ENCODE data around the gene MAGEF1.

Gene MAGEF1, protein sequence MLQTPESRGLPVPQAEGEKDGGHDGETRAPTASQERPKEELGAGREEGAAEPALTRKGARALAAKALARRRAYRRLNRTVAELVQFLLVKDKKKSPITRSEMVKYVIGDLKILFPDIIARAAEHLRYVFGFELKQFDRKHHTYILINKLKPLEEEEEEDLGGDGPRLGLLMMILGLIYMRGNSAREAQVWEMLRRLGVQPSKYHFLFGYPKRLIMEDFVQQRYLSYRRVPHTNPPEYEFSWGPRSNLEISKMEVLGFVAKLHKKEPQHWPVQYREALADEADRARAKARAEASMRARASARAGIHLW

DNA sequence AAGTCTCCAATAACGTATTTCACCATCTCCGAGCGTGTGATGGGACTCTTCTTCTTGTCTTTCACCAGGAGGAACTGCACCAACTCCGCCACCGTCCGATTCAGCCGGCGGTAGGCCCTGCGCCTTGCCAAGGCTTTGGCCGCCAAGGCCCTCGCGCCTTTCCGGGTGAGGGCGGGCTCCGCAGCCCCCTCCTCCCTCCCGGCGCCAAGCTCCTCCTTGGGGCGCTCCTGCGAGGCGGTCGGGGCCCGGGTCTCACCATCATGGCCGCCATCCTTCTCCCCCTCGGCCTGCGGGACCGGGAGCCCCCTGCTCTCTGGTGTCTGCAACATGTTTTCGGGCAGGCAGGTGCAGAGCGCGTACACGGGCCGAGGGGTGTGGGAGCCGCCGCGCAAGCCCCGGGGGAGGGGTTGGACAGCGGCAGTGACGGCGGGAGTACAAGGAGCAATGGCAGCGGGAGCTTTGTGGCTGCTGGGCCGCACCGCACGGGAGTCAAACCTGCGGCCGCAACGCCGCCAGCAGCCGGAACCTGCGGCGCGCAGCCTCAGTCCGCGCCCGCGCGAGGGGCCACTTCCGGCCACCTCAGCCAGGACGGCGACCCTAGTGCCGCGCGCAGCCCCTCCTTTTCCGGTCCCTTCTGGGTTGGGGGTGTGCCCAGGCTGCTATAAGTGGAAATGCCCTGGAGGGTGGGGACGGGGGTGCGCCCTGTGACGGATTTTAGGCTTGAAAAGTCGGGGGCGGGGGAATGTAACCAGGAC lies at the start of gene MAGEF1:
Gene MAGEF1 (minus strand): TSS at position 572 of the 755 bp plus-strand sequence. CDS start 243 bp downstream, at position 329.
- DNase-seq: peak; percentile 85

DNA sequence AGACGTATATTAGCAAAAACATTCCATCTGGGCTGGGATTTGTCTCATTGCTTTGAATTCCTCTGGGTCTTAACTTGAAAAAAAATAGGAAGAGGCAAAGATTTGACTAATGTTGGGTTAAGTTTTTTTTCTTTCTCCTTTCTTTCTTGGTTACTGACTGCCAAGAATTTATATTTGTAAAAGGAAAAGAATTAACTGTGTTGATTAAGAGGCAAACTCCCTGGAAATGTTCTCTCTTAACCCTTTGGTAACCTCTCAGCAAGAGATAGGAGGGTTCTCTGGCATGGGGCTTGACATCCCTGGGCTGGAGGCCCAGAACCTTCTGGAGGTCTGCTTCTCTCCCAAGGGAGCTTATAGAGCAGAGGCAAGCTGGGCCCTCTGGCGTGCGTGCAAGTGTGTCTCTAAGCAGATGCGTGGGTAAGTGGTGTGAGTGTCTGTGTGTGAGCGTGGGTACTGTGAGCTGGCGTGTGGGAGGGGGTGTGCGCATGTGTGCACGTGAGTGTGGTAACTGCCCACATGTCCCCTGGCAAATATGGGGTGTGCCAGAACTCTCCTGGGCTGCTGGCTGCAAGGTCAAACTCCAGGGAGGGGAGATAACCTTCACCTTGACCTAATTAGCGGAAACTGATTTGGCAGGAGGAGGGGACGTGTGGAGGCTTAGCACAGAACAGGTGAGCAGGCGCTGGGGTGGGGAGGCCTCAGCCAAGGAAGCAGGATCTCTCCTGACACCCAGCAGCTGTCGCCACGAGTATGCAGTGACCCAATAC lies 49.4 kb upstream of the MAGEF1 start:
- no peak for DNase-seq

DNA sequence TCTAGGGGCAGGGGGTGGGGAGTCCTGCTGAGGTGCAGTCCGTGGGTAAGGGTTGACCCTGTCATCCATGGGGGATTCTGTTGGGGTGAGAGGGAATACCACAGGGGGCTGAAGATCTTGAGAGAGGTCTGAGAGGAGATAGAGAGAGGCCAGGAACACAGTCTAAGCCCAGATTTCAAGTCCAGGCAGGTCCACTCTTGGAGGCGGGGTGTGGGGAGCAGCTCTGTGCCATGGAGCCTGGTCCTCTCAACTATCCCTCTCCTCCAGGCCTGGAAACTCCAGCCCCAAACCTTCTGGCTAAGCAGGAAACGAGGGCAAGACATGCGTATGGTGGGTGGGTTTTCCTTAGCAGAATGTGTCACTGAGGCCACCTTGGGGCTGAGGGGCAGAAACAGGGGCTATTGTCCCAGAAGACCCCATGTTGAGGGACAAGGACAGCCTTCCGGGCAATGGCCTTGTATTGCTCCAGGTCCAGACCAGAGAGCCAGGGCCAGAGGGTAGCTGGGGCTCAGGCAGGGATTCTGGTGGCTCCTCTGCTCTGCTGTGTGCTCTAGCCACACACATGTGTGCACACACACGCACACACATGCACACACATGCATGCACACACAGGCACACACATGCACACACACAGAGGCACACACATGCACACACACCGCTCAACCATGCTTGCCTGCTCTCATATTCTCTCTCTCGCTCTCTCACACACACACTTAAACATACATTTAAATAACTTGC lies 48.6 kb upstream of the MAGEF1 start:
- no peak for DNase-seq

DNA sequence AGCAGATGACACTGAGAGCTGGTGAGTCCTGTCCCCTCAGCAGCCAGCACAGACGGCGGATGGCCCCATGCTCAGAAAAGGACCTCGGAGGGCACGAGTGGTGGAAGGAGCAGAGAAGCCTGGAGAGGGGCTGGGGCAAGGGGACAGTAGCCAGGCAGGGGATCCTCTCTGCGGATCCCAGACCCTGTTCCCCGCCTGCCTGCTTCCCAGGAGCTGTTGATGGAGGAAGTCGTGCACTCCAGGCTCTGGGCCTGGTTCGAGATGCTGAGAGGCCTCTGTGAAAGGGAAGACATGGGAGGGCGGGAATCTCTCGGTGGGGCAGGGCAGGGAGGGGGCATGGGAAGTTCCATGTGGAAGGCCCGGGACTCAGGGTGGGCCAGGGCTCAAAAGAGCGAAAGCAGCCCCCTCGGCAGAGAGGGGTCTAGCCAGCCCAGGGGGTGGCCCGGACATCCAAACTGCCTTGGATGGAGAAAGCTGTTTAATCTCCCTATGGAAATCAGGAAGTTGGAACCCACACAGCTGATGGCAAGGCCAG lies 47.9 kb upstream of the MAGEF1 start:
- no peak for DNase-seq

DNA sequence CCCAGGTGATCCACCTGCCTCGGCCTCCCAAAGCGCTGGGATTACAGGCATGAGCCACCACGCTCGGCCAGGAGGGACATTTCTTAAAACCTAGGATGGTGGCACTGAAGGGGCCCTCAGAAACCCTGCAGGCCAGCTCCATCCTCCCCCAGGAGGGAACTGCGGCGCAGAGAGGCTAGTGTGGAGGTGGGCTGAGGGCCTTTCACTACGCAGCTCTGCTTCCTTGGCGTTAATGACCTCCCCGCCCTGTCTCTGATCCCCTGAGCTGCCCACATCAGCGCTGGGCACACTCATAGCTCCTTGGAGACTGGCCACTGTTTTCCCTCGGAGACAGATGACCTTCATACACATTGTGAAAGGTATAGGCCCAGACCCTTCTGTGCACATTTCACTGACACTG lies 46.2 kb upstream of the MAGEF1 start:
- DNase-seq: no peak

DNA sequence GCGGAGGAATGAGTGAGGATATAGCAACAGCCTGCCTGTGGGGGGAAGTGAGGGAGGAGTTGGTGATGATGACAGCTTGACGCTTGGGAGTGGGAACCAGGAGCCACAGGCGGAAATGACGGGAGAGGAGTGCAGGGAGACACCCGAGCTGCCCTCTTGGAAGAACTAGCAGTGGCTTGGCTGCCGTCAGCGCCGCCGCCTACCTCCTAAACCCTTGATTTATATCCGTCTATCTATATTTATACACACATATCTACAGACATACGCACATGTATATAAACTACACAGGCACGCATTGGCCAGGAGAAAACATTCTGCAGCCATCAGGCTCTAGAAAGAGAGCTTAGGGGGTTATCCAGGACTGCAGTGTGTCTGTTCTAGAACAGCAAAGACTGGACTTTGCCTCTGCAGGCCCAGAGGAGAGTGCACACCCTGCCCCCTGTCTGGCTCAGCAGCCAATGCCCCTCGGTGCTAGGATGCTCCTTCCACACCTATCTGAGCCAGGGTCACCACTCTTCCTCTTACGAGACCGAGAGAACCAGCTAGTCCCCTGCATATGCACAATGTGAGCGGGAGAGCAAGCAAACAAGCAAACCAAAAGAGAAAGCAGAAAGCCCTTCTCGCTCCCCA lies 45.3 kb upstream of the MAGEF1 start:
- DNase-seq: no peak

DNA sequence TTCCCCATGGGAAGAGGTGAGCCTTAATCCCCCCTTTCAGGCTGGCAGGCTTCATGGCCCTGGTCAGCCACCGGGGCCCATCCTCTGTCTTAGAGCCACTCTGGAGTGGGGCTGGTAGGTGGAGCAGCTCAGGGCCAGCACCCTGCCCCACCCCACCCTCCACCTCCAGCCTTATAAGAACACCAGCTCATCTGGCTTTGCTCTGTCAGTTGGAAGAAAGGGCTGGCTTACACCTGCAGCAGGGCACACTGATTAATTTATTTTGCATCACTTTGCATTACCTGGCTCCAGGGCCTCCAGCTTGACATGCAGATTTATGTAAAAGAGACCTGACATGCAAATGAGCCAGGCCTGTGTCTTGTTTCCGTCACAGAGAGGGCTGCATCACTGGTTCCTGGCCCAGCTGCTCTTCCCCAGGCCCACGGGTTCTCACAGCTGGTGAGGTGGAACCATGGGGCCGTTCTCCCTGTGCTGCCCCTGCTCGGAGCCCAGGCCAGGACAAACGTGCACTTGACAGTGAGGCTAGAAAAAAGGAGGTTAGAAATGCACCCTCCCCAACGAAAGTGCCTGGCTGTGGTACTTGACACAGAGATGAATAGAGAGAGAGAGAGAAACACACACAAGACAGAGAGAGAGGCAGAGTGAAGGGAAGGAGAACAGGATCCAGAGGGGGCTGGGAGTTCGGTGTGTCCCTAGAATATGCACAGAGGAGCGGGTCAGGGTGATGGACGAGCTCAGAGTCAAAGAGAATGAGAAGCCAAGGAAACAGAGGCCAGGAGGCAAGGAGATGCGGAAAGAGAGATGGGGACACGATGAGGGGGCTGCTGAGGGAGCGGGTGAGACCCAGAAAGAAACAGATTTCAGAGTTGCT lies 44.5 kb upstream of the MAGEF1 start:
- no peak for DNase-seq

DNA sequence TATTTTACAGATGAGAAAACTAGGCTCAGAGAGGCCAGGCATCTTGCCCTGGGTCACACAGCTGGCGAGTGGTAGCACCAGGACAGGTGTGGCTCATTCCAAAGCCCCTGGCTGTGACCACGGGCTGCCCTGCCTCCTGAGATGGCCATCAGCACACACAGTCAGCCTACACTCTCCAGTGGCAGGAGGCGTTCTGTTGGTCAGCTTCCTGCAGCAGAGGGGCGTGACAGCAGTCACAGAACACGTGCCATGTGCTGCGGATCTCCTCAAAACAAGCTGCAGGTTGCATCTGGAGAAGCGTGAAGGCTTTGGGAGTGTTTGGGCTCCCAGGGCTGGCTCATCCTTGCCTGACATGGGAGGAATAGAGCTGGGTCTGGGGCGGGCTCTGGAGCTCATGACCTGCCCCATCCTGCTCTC lies 43.5 kb upstream of the MAGEF1 start:
- no peak for DNase-seq

DNA sequence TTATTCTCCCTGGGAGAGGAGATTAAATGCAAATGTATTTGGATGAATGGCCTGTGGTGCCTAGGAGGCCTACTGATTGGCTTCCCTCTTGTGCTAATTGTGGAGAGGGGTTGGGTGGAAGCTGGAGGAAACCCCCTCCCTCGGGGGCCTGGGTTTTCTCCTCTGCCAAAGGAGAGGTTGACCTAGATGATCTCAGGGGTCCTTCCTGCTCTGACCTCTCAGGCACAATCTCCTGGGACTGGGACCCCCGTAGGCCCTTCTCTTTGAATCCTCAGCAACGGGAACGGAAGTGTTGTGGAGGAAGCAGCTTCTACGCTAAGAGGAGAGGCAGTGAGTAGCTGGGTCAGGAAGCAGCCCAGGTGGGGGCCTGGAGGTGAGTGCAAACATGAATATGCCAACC lies 40.5 kb upstream of the MAGEF1 start:
- no peak for DNase-seq

DNA sequence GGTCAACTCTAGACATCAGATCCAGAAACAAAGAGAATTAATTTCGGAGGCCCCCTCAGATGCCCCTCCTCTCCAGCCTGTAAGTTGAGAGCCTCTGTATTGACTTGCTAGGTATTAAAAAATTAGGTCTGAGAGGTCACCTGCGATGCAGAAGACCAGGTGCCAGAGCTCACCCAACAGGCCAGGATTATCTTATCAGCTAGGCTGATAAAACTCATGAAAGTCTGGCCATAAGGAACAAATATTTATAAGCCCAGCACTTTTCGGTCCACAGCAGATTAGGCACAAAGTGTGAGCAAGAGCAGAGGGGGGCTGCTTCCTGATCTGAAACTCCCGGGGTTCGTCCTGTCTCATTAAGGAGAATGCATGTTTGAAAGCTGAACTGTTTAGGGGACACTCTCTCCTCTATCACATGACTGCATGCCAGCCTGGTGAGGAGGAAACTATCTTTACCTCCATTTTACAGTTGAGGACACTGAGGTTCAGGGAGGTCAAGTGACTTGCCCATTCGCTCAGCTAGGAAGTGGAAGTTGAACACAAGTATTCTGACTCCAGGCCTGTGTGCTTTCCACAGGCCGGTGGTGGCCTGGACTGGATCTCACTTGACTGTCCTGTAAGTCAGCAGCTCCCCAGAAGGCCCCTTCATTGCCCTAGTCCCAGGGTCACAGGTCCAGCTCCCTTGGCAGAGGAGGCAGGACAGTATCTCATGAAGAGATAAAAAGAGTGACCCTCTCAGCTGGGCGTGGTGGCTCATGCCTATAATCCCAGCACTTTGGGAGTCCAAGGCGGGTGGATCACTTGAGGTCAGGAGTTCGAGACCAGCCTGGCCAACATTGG lies 39.6 kb upstream of the MAGEF1 start:
- DNase-seq: no peak

DNA sequence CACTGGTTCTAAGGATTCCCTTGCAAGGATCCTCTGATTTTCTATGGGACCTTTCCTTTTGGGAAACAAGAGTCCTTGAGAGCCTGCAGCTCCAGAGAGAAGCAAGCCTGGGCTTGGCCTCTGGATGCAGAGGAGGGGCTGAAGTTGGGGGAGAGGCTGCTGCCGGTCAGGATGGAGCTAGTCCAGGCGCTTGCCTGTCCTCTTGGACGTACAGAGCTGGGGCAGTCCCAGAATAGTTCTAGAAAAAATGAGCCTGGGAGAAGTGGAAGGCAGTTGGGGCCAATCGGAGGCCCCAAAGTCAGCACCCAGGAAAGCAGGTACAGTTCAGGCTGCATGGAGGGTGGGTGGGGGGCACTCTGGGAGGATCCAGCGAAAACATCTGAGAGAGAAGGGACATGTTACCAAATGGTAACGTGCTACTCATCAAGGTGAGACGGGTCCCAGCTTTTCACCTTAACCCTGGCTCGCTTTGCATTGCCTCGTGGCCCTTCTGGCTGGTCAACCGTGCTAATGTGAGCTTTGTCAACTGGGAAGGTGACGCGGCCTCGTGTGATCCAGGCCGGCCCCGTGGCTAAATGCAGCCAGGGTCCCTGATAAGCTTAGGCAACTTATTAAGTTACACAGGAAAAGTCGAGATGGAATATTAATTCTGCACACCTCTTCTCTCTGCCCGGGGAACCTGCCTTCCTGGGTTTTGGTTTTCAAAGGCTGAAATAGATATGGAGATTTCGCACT lies 38.7 kb upstream of the MAGEF1 start:
- no peak for DNase-seq

DNA sequence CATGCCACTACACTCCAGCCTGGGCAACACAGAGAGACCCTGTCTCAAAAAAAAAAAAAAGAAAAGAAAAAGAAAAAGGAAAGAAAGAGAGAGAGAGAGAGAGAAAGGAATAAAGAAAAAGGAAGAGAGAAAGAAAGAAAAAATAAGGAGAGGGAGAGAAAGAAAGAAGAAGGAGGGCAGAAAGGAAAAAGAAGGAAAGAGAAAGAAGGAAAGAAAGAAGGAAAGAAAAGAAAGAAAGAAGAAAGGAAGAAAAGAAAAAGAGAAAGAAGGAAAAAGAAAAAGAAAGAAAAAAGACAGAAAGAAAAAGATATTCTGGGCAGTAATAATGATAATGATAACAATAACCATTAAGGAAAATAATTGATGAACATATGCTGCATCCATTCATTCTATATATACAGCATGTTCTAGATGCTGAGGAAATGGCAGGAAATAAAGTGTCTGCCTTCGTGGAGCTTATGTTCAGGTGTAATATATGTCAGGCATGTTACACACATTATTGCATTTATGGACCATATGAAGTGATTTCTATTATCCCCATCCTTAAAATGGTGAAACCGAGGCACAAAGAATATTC lies 37.4 kb upstream of the MAGEF1 start:
- DNase-seq: no peak

DNA sequence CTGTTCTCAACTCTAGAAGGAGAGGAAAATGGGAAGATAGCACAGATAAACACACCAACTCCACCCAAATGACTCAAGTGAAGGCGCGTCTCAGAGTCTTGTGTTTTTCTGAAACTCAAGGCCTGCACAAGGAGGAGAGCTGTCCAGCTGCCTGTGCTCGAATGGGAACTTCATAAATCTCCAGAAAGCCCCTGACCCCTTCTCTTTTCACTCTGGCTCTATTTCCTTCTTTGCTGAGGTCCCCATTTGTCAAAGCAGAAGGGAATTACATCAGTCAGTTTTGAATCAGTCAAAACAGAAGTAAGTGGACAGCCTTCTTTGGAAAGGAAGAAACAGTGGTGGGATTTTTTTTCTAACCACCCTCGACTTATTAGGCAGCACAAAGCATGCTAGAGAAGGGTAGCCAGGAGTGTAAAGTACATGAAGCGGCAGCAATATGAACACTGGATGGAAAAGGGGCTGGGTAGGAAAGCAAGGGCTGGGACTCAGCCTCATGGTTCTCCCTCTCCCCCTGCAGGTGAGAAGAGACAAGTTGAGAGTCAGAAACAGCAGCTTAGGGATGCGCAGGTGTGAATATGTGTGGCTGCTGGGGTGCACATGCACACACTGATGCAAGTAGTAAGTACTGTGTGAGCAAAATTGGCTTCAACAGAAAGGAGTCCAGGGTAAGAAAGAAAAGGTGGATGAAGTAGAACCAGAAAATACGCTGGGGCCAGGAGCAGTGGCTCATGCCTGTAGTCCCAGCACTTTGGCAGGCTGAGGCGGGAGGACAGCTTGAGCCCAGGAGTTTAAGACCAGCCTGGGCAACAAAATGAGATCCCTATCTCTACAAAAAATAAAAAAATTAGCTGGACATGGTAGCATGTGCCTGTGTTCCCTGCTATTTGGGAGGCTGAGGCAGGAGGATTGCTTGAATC lies 36.6 kb upstream of the MAGEF1 start:
- no peak for DNase-seq

DNA sequence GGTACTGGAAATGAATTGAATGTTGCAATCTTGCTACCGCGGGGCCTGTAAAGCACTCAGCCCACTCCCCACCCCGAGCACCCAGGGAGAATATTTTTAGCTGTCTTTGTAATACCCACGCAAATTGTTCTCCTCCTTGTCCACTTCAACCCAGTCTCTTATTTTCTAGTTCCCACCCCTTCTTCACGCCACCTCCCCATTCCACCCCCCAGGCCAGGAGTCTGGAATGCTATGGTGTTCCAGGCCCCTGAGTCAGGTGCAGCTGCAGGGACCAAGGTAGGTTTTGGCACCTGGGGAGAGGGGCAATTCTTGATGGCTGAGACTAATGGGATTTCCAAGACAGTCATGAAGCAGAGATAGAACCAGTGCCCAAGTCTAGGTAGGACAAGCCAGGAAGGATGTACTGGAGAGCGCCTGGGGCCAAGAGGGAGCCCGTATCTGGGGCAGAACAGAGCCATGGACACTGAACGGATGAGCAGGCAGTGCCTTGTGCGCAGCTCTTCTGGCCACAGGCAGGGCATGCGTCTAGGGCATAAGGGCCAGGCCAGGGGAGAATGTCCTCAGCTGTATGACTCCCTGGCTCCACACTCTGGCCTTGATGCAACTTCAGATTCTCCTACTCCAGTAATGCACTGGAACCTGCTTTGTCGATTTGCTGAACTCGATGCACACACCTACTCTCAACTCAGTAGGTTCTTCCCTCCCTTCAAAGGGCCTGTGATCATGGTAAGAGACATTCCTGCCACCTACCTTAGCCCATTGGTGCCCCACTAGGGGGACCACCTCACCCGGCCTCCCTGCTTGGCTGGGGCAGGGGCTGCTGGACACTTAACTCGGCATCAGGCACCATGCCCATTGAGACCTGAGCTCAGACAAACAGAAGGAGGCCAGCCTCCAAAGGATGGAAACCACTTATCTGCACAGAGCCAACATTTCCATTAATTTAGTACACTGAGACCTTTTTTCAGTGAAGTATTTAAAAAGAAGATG lies 34.6 kb upstream of the MAGEF1 start:
- DNase-seq: no peak

DNA sequence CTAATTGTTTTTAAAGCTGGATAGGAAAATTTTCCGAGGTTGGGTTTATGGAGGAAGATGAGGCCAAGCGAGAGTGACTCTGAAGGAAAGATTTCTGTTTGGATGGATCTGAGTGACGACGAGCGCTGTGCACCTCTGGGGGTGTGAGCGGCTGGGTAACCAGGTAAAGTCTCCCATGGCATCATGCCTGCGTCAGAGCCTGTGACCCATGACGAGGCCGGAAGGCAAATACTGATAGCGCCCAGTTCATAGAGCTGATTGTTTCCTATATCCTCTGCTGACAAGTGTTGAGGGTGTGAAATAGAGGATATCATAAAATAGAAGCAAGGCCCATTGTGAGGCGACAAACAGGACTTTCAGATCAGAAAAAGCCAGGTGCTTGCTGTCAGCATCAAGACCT lies 33.7 kb upstream of the MAGEF1 start:
- no peak for DNase-seq

DNA sequence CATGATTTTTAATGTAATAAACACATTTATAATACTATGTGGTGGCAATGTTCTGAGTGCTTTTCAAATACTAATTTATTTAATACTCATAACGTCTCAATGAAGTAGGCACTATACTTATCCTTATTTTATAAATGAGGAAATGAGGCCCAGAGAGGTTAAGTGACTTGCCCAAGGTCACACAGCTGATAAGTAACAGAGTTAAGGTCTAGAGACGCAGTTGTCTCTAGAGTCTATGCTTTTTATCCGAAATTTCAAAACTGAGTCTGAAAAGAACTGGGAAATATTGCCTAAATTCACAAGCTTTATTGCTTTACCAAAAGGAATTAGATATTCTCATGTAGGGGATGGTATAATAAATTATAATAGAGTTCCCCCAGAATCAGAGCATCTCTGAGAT lies 31.4 kb upstream of the MAGEF1 start:
- no peak for DNase-seq

DNA sequence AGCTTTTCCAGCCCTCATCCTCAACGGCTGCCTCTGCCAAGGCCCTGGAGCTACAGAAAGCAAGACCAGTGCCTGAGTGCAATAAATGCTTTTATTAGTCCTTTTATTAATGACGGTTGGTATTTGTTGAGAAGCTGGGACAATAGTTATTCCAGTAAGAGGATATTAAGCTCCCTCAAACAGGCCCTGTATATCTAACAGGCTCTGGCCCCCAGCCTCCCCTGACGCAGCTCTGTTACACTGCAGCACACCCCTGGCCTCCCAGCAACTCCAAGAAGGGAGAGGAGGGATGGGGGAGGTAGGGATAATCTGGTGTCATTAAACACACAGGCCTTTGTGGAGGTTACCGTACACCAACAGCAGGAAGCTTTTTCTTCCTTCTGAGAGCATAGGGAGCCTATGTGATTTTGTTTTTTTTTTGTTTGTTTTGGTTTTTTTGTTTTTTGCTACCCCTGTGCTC lies 30.8 kb upstream of the MAGEF1 start:
- DNase-seq: no peak

Measured in GDM1 (cell line).